GM19043 (cell line): Measurements from ENCODE around the gene HIVEP3.

Source experiments
- ATAC-seq: cut with Tn5 transposase; IDR thresholded peaks from one replicate; pipeline ENCODE4 v1.9.1; 2021; ENCODE audit warnings: low read depth; ENCODE audit not compliant: unreplicated experiment

The HIVEP3 gene

DNA sequence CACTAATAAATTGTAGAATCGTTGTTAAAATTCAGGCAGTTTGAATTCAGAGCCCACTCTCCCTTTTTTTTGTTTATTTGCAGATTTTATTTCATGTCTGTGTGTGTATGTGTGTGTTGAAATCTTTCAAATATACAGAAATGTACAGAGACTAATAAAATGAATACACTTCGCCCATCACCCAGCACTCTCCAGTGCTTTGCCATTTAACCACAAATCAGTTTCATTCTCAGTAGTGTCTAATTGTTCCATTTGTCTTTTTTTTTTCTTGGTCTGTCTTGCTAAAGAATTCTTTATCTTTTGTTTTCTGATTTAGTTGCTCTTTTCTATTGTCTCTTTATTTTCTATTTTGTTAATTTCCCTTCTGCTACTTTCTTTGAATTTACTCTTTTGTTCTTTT, 99.7 kb downstream of the HIVEP3 start:
- ATAC-seq, result no peak

DNA sequence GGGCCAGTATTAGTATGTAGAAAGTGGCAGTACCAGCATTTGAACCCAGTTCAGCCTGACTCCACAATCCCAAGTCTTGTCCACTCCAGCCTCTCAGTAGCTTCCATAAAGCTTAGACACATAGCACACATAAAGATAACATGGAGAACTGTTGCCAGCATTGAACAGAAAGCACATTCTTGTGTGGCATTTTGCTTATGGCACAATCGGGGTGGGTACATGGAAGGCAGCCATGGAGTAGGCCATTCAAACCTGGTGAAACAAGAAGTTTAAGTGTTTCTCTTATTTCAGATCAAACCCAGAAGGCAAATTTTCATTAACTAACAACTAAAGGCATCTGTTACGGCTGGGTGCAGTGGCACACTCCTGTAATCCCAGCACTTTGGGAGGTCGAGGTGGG, 102.7 kb downstream of the HIVEP3 start:
- ATAC-seq, result no peak

GRCh38 chr1:41813755-41814745, 104.7 kb downstream of the HIVEP3 start:
- ATAC-seq, result no peak

- ATAC-seq, result no peak
These were observed 105.5 kb downstream of the HIVEP3 start for GRCh38 chr1:41813226-41813625.

GRCh38 chr1:41812453-41812852, 106.3 kb downstream of the HIVEP3 start:
- ATAC-seq, result no peak

DNA sequence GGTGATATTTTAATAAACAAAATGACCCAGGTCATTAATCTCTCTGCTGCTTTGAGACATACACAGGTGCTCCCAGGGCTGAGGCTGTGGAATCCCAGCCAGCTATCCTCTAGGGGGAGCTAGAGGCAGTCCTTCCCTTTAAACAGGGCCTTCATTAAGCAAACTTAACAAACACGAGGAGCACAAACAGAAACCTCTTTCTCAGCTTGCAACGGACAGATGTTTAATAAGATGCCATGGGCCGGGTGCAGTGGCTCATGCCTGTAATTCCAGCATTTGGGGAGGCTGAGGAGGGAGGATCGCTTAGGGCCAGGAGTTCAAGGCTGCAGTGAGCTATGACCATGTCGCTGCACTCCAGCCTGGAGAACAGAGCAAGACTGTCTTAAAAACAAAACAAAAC, 106.7 kb downstream of the HIVEP3 start:
- no peak for ATAC-seq

- ATAC-seq, result no peak
These were observed 107.5 kb downstream of the HIVEP3 start for GRCh38 chr1:41811051-41811795.

DNA sequence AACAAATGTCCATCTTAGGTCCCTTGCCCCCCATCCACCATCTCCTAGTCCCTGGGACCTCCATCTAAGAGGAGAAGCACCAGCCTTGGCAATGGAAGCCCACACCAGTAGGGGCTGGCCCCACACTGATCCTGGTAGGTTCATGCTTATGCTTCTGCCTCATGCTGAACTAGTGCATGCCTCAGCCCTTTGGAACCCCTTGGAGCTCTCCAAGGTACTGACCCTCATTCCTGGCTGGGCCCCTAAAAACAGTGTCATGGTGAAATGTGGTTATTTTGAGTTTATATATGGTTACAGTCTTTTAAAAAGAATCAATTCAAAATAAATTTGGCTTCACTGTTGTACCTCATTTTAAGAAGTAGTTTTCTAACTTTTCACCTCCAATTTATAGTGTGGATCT, 108.3 kb downstream of the HIVEP3 start:
- ATAC-seq, result no peak

GRCh38 chr1:41809692-41810091, 109.0 kb downstream of the HIVEP3 start:
- ATAC-seq, result no peak

DNA sequence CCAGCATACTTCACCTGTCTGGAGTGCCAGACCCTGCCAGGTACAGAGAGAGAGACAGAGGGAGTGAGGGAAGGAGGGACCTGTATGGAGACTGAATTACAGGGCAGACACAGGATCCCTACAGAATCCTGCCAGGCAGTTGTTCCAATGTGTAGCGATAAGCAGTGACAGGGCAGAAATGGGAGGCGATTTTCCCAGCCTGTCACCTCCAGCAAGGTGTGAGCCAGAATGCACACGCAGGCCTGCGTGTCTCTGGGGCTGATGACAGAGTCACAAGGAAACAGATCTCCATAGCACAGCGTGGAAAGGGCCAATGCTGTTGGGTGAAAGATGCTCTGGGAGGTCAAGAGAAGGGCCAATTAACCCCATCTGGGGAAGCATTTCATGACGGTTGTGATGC, 111.3 kb downstream of the HIVEP3 start:
- ATAC-seq, result no peak

DNA sequence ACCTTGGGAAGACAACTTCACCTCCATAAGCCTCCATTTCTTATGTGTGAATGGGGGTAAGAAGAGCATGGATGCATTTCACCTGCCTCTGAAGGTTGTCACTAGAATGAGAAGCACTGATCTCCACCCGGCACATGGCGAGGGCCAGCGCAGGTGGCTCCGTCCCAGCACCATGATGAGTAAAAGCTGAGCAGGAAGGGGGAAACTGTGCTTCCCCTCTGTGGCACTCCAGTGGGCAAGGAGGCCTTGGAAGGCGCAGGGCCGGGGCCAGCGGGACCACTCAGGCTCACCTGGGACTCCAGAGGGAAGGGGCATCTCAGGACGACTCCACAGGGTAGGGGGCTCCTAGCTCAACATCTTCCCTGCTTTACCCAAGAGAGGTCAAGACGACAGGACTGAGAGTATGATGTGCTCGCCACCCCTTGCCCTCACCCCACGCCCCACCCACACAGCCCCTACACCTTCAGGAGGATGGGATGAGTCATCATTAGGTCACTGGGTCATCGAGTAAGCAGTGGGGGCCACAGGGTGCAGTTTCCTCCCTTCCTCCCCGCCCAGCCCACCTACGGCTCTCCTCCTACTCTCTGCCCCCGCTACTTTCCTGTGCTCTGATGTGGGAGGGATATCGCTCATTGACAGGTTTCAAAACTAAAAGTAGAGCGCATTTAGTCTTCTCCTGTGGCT, 112.1 kb downstream of the HIVEP3 start:
- no peak for ATAC-seq

DNA sequence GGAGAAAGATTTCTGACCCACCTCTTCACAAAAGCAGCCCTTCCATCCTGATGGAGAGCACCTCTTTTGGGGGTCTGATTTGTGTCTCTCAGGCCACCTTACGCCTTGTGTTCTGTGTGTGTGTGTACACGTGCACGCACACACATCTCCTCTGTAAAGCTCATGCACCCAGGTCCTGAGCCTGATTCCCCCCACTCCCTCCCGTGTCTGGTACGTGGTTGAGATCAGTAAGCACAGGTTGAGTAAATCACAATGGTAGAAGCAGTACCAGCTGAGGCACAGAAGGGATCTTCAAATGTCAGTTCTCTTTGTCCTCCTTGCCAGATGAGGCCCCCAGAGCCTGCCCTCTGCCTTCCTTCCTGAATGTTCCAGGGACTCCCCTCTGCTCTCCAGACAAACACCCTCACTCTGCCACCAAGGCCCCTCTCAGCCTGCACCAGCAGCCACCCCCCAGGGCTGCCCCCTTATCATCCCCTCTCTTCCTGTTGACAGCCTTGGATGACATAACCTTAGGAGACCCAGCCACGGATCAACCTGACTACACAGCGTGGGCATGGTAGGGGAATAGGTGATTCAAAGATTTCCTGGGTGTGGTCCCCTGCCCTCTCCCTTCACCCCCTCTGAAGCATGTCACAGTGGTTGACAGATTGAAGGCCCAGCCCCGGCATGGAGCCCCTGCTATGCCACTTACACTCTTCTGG, 112.8 kb downstream of the HIVEP3 start:
- no peak for ATAC-seq

DNA sequence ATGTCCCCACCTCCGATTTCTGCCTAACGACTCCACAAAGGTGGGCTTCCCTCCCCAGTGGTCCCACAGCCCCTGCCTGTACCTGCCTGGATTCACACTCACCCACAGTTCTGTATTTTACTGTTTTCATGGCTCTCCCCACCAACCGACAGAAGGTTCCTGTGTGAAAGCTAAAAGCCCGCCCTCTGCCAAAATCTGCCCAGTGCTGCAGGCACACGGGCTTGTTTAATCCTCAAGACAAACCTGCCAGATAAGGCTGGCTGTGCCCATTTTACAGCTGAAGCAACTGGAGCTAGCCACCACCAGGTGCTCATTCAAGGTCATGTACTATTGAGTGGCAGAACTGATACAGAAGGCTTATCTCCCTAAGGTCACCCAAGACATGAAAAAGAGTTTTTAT, 114.5 kb downstream of the HIVEP3 start:
- ATAC-seq, result no peak

- ATAC-seq, result no peak
These were observed 115.1 kb downstream of the HIVEP3 start for GRCh38 chr1:41803656-41804055.

GRCh38 chr1:41802532-41803501, 115.9 kb downstream of the HIVEP3 start:
- ATAC-seq, result no peak

- ATAC-seq, result no peak
These were observed 118.4 kb downstream of the HIVEP3 start for GRCh38 chr1:41800311-41800829.

DNA sequence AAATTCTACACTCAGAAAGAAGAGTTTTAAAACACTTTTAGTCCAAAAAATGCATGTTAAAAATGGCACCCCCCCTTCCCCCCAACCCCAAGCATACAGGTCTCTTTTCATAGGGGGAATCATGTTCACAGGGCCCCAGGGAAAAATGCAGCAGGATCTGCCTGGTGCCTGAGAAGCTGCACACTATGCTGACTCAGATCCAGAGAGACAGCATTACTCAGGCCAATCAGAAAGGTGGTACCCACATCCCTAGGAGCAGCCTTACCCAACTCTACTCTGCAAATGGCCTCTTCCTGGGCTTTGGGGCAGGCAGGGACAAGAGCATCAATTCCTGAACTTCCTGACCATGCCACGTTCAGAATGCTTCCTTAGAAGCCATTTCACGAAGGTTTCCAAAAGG, 119.0 kb downstream of the HIVEP3 start:
- ATAC-seq, result peak; percentile 46

GRCh38 chr1:41799205-41799604, 119.5 kb downstream of the HIVEP3 start:
- no peak for ATAC-seq

- ATAC-seq, result no peak
These were observed 123.4 kb downstream of the HIVEP3 start for GRCh38 chr1:41795205-41795762.
